ENCODE measurements around the gene PRELID3B.

The PRELID3B gene

GRCh38 chr20:59027741-59028320 lies 14.8 kb downstream of the PRELID3B start:
- no peak for DNase-seq (ENCODE audit: insufficient read length, low spot score)
- no peak for FAIRE-seq

- FAIRE-seq (no peak), DNase-seq (ENCODE audit: insufficient read length, low spot score) (no peak)
Observed at GRCh38 chr20:59026904-59027740, 15.5 kb downstream of the PRELID3B start.

- FAIRE-seq (no peak), DNase-seq (ENCODE audit: insufficient read length, low spot score) (no peak)
Observed at GRCh38 chr20:59025511-59025910, 17.1 kb downstream of the PRELID3B start.

- DNase-seq (ENCODE audit: insufficient read length, low spot score) (no peak), FAIRE-seq (no peak)
Observed at GRCh38 chr20:59025086-59025485, 17.5 kb downstream of the PRELID3B start.

GRCh38 chr20:59024111-59024530 lies 18.5 kb downstream of the PRELID3B start:
- no peak for FAIRE-seq

GRCh38 chr20:59023616-59024015 lies 19.0 kb downstream of the PRELID3B start:
- no peak for DNase-seq (ENCODE audit: insufficient read length, low spot score)

More at GRCh38 chr20:59024111-59024530, 18.5 kb downstream of the PRELID3B start:
- no peak for DNase-seq (ENCODE audit: insufficient read length, low spot score)

GRCh38 chr20:59022754-59023153 lies 19.8 kb downstream of the PRELID3B start:
- FAIRE-seq (no peak), DNase-seq (ENCODE audit: insufficient read length, low spot score) (no peak)

More at GRCh38 chr20:59023616-59024015, 19.0 kb downstream of the PRELID3B start:
- FAIRE-seq = no peak

GRCh38 chr20:59020938-59021551 lies 21.5 kb downstream of the PRELID3B start:
- FAIRE-seq (no peak), DNase-seq (ENCODE audit: insufficient read length, low spot score) (no peak)

- FAIRE-seq = no peak
- DNase-seq (ENCODE audit: insufficient read length, low spot score) = no peak
Observed at GRCh38 chr20:59019217-59019616, 23.4 kb downstream of the PRELID3B start, which contains the start of gene TUBB1. Gene TUBB1 (plus strand): TSS chr20:59019429. CDS start chr20:59019523, 94 bp downstream.

GRCh38 chr20:59018817-59019216 lies 23.8 kb downstream of the PRELID3B start:
- no peak for FAIRE-seq

GRCh38 chr20:59017493-59018231 lies 24.9 kb downstream of the PRELID3B start:
- FAIRE-seq (no peak), DNase-seq (ENCODE audit: insufficient read length, low spot score) (no peak)

More at GRCh38 chr20:59018817-59019216, 23.8 kb downstream of the PRELID3B start:
- DNase-seq (ENCODE audit: insufficient read length, low spot score) = no peak

- FAIRE-seq (no peak), DNase-seq (ENCODE audit: insufficient read length, low spot score) (no peak)
Observed at GRCh38 chr20:59016795-59017492, 25.6 kb downstream of the PRELID3B start.

GRCh38 chr20:59015812-59016711 lies 26.5 kb downstream of the PRELID3B start:
- DNase-seq (ENCODE audit: insufficient read length, low spot score) (no peak), FAIRE-seq (no peak)

GRCh38 chr20:59015411-59015810 lies 27.2 kb downstream of the PRELID3B start:
- no peak for FAIRE-seq
- DNase-seq (ENCODE audit: insufficient read length, low spot score) = no peak

- no peak for DNase-seq (ENCODE audit: insufficient read length, low spot score)
- FAIRE-seq = no peak
Observed at GRCh38 chr20:59014680-59015389, 27.8 kb downstream of the PRELID3B start.

- no peak for FAIRE-seq
- DNase-seq (ENCODE audit: insufficient read length, low spot score) = no peak
Observed at GRCh38 chr20:59013959-59014608, 28.5 kb downstream of the PRELID3B start.

GRCh38 chr20:59013031-59013951 lies 29.3 kb downstream of the PRELID3B start:
- FAIRE-seq (no peak), DNase-seq (ENCODE audit: insufficient read length, low spot score) (no peak)
